Brain pericyte (primary cell): ENCODE results near the gene CERS2.
A peak's percentile ranks its signal among the peaks of the same experiment; 100 is the strongest.

ENCODE experiments used
- DNase-seq: peaks from one replicate; pipeline ENCODE4 v3.0.0-alpha.2; 2012; ENCODE audit warnings: low read depth, low spot score

The CERS2 gene

GRCh38 chr1:150997949-150998348, 23.3 kb upstream of the CERS2 start:
- DNase-seq = no peak

- no peak for DNase-seq
Observed at GRCh38 chr1:150997126-150997872, 22.7 kb upstream of the CERS2 start.

GRCh38 chr1:150995896-150996295, 21.3 kb upstream of the CERS2 start:
- no peak for DNase-seq

GRCh38 chr1:150995460-150995859, 20.8 kb upstream of the CERS2 start:
- no peak for DNase-seq

- DNase-seq = no peak
Observed at GRCh38 chr1:150994248-150994647, 19.6 kb upstream of the CERS2 start.

GRCh38 chr1:150992626-150993025, 18.0 kb upstream of the CERS2 start:
- no peak for DNase-seq

- DNase-seq = no peak
Observed at GRCh38 chr1:150987924-150988323, 13.3 kb upstream of the CERS2 start.

GRCh38 chr1:150985179-150985825, 10.7 kb upstream of the CERS2 start:
- no peak for DNase-seq

GRCh38 chr1:150981805-150982712, 7.4 kb upstream of the CERS2 start, which contains the start of gene ANXA9:
Gene ANXA9, plus strand, starts transcription at chr1:150982292. Its CDS starts 814 bp downstream, at chr1:150983106.
- DNase-seq = no peak

- no peak for DNase-seq
Observed at GRCh38 chr1:150981177-150981804, 6.7 kb upstream of the CERS2 start.

- DNase-seq = peak; percentile 60
Observed at GRCh38 chr1:150979092-150980056, 4.7 kb upstream of the CERS2 start.

GRCh38 chr1:150976879-150977694, 2.5 kb upstream of the CERS2 start:
- DNase-seq = no peak

- DNase-seq = no peak
Observed at GRCh38 chr1:150976401-150976821, 1.8 kb upstream of the CERS2 start.

- DNase-seq = no peak
Observed at GRCh38 chr1:150973836-150974579, 627 bp downstream of the CERS2 start.

GRCh38 chr1:150973258-150973835, 1.3 kb downstream of the CERS2 start:
- DNase-seq = no peak

- DNase-seq = no peak
Observed at GRCh38 chr1:150972417-150972940, 2.2 kb downstream of the CERS2 start.

GRCh38 chr1:150971583-150972416, 2.8 kb downstream of the CERS2 start:
- no peak for DNase-seq
